ENCODE results near the gene TMEM259. TPM values are rescaled to one million over a fixed set of nuclear protein-coding genes. Genes with fewer than 3 reads are reported as not detected.

TMEM259 gene
- total RNA-seq, 2 experiments from 2014 or later: 106 to 128 TPM

DNA sequence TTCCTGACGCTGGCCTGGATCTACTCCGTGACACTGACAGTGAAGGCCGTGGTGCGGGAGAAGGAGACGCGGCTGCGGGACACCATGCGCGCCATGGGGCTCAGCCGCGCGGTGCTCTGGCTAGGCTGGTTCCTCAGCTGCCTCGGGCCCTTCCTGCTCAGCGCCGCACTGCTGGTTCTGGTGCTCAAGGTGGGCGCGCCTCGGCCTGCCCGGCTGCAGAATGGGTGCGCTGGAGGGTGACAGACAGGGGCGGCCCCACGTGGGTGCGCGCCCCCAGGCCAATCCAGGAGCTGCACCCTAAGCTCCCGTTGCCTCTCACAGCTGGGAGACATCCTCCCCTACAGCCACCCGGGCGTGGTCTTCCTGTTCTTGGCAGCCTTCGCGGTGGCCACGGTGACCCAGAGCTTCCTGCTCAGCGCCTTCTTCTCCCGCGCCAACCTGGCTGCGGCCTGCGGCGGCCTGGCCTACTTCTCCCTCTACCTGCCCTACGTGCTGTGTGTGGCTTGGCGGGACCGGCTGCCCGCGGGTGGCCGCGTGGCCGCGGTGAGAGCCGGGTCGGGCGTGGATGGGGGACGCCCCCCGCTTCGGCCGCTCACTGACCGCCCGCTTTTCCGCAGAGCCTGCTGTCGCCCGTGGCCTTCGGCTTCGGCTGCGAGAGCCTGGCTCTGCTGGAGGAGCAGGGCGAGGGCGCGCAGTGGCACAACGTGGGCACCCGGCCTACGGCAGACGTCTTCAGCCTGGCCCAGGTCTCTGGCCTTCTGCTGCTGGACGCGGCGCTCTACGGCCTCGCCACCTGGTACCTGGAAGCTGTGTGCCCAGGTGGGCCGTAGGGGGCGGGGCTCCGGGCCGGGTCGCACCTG, 26.1 kb upstream of the TMEM259 start:
- ATAC-seq (no peak), DNase-seq (no peak)
- no peak overlapping the region for H3K4me3 Mint-ChIP-seq
- POLR2A ChIA-PET: no interaction called here
- no peak overlapping the region for H3K27ac Mint-ChIP-seq
- intact Hi-C loops (cut with DNase I, micrococcal nuclease): no loop called here
- H3K36me3 Mint-ChIP-seq (ENCODE audit: low read depth): no peaks in the 10 kb centered on the region
- H3K9me3 Mint-ChIP-seq (ENCODE audit: low read depth): no peaks in the 10 kb centered on the region
- no peaks in the 10 kb centered on the region for H3K4me1 Mint-ChIP-seq
- H3K27me3 Mint-ChIP-seq: no peaks in the 10 kb centered on the region
- CTCF ChIA-PET: interaction anchor here (0.6 to 1.1 kb wide), 2 partner anchors 18 to 26 kb away, joined by 3 read pairs; partner anchors contain the start of gene RNU6-2

DNA sequence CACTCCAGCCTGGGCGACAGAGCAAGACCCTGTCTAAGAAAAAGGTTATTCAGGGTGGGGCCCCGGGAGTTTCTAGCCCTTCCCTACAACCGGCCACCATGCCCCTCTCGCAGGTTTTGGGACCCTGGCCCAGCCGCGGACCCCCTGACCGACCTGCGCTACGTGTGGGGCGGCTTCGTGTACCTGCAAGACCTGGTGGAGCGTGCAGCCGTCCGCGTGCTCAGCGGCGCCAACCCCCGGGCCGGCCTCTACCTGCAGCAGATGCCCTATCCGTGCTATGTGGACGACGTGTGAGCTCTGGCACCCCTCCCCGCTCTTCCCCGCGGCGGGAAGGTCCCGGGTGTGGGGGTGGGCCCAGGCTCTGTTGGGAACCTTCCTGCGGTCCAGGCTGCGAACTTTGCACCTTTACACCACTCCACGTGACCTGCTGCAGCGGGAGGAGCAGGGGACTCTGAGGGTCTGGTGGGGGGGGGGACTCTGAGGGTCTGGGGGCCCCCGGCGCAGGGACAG, 25.2 kb upstream of the TMEM259 start:
- no peak overlapping the region for H3K4me3 Mint-ChIP-seq
- CTCF ChIA-PET: no interaction called here
- H3K27me3 Mint-ChIP-seq: no peaks in the 10 kb centered on the region

DNA sequence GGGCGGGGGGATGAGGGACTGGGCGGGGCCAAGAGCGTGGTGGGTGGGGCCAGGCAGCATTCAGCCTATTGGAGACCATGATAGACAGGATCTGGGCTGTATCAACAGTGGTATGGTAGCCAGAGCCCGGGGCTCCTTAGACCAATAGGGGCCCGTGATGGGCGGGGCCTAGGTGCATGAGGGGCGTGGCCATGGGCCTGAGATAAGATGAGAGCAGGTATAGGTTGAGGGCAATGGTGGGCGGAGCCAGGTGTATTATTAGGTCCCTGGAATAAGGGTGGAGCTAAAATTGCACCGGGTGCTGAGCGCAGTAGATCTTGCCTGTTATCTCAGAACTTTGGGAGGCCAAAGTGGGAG, 24.3 kb upstream of the TMEM259 start:
- Mint-ChIP-seq H3K36me3 (ENCODE audit: low read depth) (no peaks in the 10 kb centered on the region), H3K27me3 (no peaks in the 10 kb centered on the region), H3K27ac (no peak overlapping the region), H3K9me3 (ENCODE audit: low read depth) (no peaks in the 10 kb centered on the region), H3K4me3 (no peak overlapping the region), H3K4me1 (peaks cover 9% of the 10 kb centered on the region)
- ChIA-PET POLR2A (no interaction called here), CTCF (interaction anchor here (0.6 kb wide), 1 partner anchor 10 kb away, joined by 3 read pairs; no protein-coding TSS in a partner anchor)
- peak; percentile 87 for DNase-seq
- intact Hi-C loops (cut with DNase I, micrococcal nuclease): no loop called here
- ATAC-seq: peak; percentile 81

More for the DNA sequence above, 25.2 kb upstream of the TMEM259 start:
- H3K36me3 Mint-ChIP-seq (ENCODE audit: low read depth): no peaks in the 10 kb centered on the region
- intact Hi-C loops (cut with DNase I, micrococcal nuclease): no loop called here
- peaks cover 3% of the 10 kb centered on the region for H3K4me1 Mint-ChIP-seq
- H3K27ac Mint-ChIP-seq: no peak overlapping the region
- POLR2A ChIA-PET: no interaction called here
- ATAC-seq: no peak
- no peaks in the 10 kb centered on the region for H3K9me3 Mint-ChIP-seq (ENCODE audit: low read depth)
- DNase-seq: no peak

DNA sequence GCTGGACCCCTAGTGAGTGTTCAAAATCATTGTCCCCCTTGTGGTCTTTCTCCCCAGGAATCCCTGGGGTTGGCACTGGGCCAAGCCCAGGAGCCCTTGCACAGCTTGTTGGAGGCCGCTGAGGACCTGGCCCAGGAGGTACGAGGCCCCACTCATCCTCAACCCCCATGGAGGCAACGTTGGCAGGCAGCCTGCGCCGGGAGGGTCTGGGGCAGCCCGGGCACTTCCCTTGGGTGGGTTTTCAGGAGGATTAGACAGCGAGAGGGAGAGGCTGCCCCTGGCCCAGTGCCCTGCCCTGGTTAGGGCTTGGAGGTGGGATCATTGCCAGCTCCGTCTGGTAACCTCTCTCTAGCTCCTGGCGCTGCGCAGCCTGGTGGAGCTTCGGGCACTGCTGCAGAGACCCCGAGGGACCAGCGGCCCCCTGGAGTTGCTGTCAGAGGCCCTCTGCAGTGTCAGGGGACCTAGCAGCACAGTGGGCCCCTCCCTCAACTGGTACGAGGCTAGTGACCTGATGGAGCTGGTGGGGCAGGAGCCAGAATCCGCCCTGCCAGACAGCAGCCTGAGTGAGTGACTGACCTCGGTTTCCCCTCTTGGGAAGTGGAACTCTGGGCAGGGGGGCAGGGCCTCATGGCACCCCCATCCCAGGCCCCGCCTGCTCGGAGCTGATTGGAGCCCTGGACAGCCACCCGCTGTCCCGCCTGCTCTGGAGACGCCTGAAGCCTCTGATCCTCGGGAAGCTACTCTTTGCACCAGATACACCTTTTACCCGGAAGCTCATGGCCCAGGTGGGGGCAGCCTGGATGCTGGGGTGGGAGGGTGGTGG, 22.0 kb upstream of the TMEM259 start:
- H3K36me3 Mint-ChIP-seq (ENCODE audit: low read depth): peaks cover 8% of the 10 kb centered on the region
- H3K4me1 Mint-ChIP-seq: peaks cover 28% of the 10 kb centered on the region
- no peaks in the 10 kb centered on the region for H3K27me3 Mint-ChIP-seq
- no peak for DNase-seq
- no peaks in the 10 kb centered on the region for H3K9me3 Mint-ChIP-seq (ENCODE audit: low read depth)
- ChIA-PET POLR2A (interaction anchor here (1.3 kb wide), 1 partner anchor 226 kb away, joined by 3 read pairs; the partner anchor contains the start of gene CIRBP), CTCF (interaction anchor here (1.0 to 1.6 kb wide), 2 partner anchors 18 to 180 kb away, joined by 3 to 4 read pairs; no protein-coding TSS in a partner anchor)
- intact Hi-C loops (cut with DNase I, micrococcal nuclease): no loop called here
- H3K27ac Mint-ChIP-seq: no peak overlapping the region
- no peak overlapping the region for H3K4me3 Mint-ChIP-seq
- ATAC-seq: no peak

DNA sequence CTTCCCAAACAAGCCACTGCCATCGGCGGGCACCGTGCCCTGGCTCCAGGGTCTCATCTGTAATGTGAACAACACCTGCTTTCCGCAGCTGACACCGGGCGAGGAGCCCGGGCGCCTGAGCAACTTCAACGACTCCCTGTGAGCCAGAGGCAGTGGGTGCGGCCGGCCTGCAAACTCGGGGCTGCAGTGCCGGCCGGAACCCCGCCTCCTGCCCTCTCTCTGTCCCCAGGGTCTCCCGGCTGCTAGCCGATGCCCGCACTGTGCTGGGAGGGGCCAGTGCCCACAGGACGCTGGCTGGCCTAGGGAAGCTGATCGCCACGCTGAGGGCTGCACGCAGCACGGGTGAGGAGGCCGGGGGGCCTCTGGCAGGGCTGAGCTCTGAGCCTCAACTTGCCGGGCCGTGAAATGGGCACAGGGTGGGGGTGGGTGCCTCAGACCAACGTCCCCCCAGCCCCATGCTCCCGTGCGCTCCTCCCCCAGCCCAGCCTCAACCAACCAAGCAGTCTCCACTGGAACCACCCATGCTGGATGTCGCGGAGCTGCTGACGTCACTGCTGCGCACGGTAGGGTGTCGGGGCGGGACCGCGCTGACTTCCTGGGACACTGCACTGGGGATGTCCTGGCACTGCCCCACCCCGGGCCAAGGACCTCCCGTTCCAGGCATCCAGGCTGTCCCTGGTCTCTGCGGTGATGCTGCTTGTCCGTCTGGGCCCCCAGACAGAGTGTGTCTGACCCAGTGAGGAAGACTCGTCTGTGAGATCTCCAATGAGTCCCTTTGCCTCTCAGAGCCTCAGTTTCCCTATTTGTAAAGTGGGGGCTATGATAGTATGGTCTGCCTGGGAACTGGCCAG, 21.1 kb upstream of the TMEM259 start:
- peaks cover 14% of the 10 kb centered on the region for H3K36me3 Mint-ChIP-seq (ENCODE audit: low read depth)
- H3K9me3 Mint-ChIP-seq (ENCODE audit: low read depth): no peaks in the 10 kb centered on the region
- CTCF ChIA-PET: interaction anchor here (1.0 to 1.6 kb wide), 3 partner anchors 16 to 179 kb away, joined by 3 to 4 read pairs (median 4); partner anchors contain the start of gene CNN2
- H3K4me1 Mint-ChIP-seq: peaks cover 34% of the 10 kb centered on the region
- no peak overlapping the region for H3K27ac Mint-ChIP-seq
- H3K4me3 Mint-ChIP-seq: no peak overlapping the region
- H3K27me3 Mint-ChIP-seq: no peaks in the 10 kb centered on the region
- DNase-seq (no peak), ATAC-seq (no peak)
- POLR2A ChIA-PET: no interaction called here
- intact Hi-C loops (cut with DNase I, micrococcal nuclease): loop anchor here (2.0 kb wide), 2 partner anchors 21 to 199 kb away; partner anchors contain the start of genes ATP5F1D (in 1 of the 2), RNU6-2 (in 1 of the 2) and TMEM259 (in 1 of the 2)

DNA sequence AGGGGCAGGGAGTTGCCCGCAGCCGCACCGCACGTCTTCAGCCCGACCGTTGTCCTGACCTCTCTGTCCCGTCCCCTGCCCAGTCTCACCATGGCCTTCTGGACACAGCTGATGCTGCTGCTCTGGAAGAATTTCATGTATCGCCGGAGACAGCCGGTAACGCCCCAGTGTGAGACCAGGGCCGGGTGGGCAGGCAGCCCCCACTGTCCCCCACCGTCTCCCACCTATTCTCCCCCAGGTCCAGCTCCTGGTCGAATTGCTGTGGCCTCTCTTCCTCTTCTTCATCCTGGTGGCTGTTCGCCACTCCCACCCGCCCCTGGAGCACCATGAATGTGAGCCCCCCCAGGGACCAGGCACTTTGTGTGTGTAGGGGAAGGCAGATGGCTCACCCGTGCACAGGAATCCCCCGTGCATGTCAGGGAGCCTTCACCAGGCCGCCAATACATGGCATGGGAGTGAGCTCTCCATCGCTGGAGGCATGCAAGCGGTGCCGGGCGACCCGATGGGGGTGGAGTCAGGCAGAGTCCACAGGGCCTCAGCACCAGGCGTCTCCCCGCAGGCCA, 20.4 kb upstream of the TMEM259 start:
- Mint-ChIP-seq H3K4me1 (peaks cover 34% of the 10 kb centered on the region), H3K9me3 (ENCODE audit: low read depth) (no peaks in the 10 kb centered on the region), H3K27ac (no peak overlapping the region), H3K36me3 (ENCODE audit: low read depth) (peaks cover 16% of the 10 kb centered on the region), H3K4me3 (peak overlapping the region; percentile 86), H3K27me3 (no peaks in the 10 kb centered on the region)
- no peak for ATAC-seq
- DNase-seq: no peak
- intact Hi-C loops (cut with DNase I, micrococcal nuclease): loop anchor here (2.0 kb wide), 2 partner anchors 21 to 199 kb away; partner anchors contain the start of genes ATP5F1D (in 1 of the 2), RNU6-2 (in 1 of the 2) and TMEM259 (in 1 of the 2)
- ChIA-PET CTCF (interaction anchor here (0.5 to 1.0 kb wide), 4 partner anchors 15 to 246 kb away, joined by 3 to 6 read pairs (median 4); partner anchors contain the start of gene CNN2), POLR2A (interaction anchor here (0.6 to 0.9 kb wide), 2 partner anchors 13 to 18 kb away, joined by 3 to 4 read pairs; no protein-coding TSS in a partner anchor)

DNA sequence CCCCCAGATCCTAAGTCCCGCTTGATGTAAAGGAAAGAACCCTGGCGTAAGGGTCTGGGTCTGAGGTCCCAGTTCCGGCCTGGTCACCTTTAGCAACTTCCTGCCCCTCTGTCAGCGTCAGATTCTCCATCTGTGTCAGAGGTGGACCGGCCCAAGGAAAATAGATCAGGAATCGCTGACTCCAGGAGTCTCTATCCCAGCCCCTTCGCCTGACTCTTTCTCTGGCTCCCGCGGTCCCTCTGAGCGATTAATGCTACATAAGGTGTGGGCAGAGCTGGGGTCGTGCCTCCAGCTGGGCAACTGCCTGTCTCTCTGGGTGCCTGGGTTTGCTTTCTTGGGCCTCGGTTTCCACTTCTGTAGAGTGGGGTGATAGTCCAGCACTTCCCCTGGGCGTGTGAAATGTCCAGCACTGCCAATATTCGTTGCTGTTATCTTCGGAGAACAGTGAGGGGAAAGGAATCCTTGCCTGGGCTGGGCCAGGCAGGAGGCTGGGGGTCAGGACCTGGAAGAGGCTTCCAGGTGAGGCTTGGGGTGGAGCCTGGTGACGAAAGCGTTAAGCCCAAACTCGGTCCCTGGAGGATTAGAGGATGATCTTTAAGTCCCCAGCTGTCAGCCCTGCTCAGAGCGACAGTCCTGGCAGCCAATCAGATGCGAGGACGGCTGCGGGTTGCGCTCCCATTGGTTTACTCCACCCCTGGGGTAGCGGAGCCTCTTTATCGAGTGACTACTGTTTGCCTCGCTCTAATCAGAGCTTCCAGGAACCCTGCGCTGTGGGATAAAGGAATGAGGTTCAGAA, 19.8 kb upstream of the TMEM259 start:
- intact Hi-C loops (cut with DNase I, micrococcal nuclease): loop anchor here (1.0 to 2.0 kb wide), 6 partner anchors 12 to 200 kb away; partner anchors contain the start of genes RNU6-2 (in 2 of the 2), TMEM259 (in 2 of the 2), ARHGAP45 (in 1 of the 2) and ATP5F1D (in 1 of the 2)
- ATAC-seq (peak; percentile 67), DNase-seq (peak; percentile 95)
- H3K27me3 Mint-ChIP-seq: no peaks in the 10 kb centered on the region
- peaks cover 34% of the 10 kb centered on the region for H3K4me1 Mint-ChIP-seq
- H3K27ac Mint-ChIP-seq: peak overlapping the region; percentile 59
- no peaks in the 10 kb centered on the region for H3K9me3 Mint-ChIP-seq (ENCODE audit: low read depth)
- H3K4me3 Mint-ChIP-seq: peak overlapping the region; percentile 86
- CTCF ChIA-PET: interaction anchor here (0.5 to 1.3 kb wide), 7 partner anchors 14 to 245 kb away, joined by 3 to 7 read pairs (median 4); partner anchors contain the start of gene CNN2
- POLR2A ChIA-PET: interaction anchor here (0.6 to 1.1 kb wide), 7 partner anchors 12 to 24 kb away, joined by 3 to 4 read pairs (median 3); partner anchors contain the start of genes CNN2 and RNU6-2
- H3K36me3 Mint-ChIP-seq (ENCODE audit: low read depth): peaks cover 22% of the 10 kb centered on the region

DNA sequence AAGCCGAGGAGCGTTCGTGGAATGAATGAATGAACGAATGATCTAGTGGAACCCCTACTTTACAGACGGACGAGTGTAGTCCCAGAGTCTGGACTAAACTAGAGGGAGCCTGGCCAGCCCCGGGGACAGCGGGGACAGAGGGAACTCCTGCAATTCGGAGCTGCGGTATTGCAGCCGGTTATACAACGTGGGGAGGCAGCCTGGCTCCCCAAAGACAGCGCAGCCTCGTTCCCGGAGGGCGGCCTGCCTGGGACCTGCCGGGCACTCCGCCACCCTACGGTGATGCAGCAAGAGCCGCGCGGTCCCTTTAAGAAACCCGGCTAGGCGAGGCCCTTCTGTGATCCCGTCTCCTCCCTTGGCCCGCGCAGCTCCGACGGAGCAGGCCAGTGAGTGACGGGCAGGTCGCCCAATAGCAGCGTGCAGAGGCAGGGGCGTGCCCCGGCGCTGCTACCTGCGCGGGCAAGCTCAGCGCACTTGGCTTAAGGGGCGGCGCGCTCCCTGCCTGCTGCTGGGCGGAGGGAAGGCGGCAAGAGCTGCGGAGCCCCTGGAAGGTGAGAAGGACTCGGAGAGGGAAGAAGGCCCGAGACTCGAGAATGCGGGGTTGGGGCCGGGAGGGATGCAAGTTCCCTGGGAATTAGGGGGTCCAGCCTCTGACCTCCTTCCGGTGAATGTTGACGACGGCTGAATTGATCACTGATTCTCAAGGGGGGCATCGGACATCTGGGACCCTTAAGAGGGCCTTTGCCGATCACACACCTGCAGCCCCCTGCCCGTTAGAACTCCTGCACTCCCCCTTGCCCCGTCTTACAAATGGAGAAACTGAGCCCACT, 18.9 kb upstream of the TMEM259 start, which contains the start of gene ABCA7:
ABCA7 (plus strand) TSS at position 462 of the 830 bp plus-strand sequence. CDS start 1,255 bp downstream, outside the sequence.
- POLR2A ChIA-PET: interaction anchor here (0.6 to 1.1 kb wide), 6 partner anchors 11 to 683 kb away, joined by 3 to 4 read pairs (median 4); partner anchors contain the start of genes CNN2 and RNU6-2
- Mint-ChIP-seq H3K27me3 (no peaks in the 10 kb centered on the region), H3K4me1 (peaks cover 34% of the 10 kb centered on the region), H3K27ac (peak within 1 kb of the TSS; percentile 74), H3K9me3 (ENCODE audit: low read depth) (no peaks in the 10 kb centered on the region), H3K36me3 (ENCODE audit: low read depth) (peaks cover 26% of the 10 kb centered on the region), H3K4me3 (peak within 1 kb of the TSS; percentile 86)
- CTCF ChIA-PET: interaction anchor here (0.6 to 1.3 kb wide), 6 partner anchors 15 to 486 kb away, joined by 3 to 7 read pairs (median 4); no protein-coding TSS in a partner anchor
- intact Hi-C loops (cut with DNase I, micrococcal nuclease): loop anchor here (1.0 to 2.0 kb wide), 6 partner anchors 12 to 201 kb away; partner anchors contain the start of genes RNU6-2 (in 2 of the 2), TMEM259 (in 2 of the 2), ARHGAP45 (in 1 of the 2) and ATP5F1D (in 1 of the 2)
- DNase-seq (peak; percentile 100), ATAC-seq (peak; percentile 96)
